Activated CD8-positive, alpha-beta memory T cell treated with anti-CD3 and anti-CD28 coated beads, Interleukin-2, amount 10 ng/mL, durations not matched to agents 7 days and 5 days (primary cell): Measurements from ENCODE around the gene DPH5. TPM values are rescaled to one million over a fixed set of nuclear protein-coding genes. Genes with fewer than 3 reads are reported as not detected.
"Not testable (repeated sequence)": the region's sequence is repeated elsewhere in the genome, so short reads cannot be mapped to it uniquely, and the experiment has no call there.

Experiments
- ATAC-seq: fragments of 150-1000 bp; cut with Tn5 transposase; one replicate; pipeline ENCODE4 v1.10.0; 2021; ENCODE audit warnings: moderate library complexity
- CTCF ChIA-PET: fragments of 350-600 bp; sonication (Branson Sonifier 250); formaldehyde crosslinking; loops from one replicate; lab custom pipeline; 2021; ENCODE audit warnings: antibody characterized with exemption; lab: Charles Lee
- DNase-seq: peaks from one replicate; pipeline ENCODE4 v3.0.0-alpha.2; 2020
- H3K27ac Mint-ChIP-seq: one replicate; pipeline ENCODE4 v1.8.0; 2021; ENCODE audit warnings: mild to moderate bottlenecking, mixed read lengths
- H3K27me3 Mint-ChIP-seq: one replicate; pipeline ENCODE4 v1.8.0; 2021; ENCODE audit warnings: mixed read lengths
- H3K36me3 Mint-ChIP-seq: one replicate; pipeline ENCODE4 v1.8.0; 2021; ENCODE audit warnings: mild to moderate bottlenecking, mixed read lengths
- H3K4me1 Mint-ChIP-seq: one replicate; pipeline ENCODE4 v1.8.0; 2021; ENCODE audit warnings: mixed read lengths
- H3K4me3 Mint-ChIP-seq: one replicate; pipeline ENCODE4 v1.8.0; 2021; ENCODE audit warnings: mild to moderate bottlenecking, moderate library complexity, mixed read lengths
- H3K9me3 Mint-ChIP-seq: one replicate; pipeline ENCODE4 v1.8.0; 2022; ENCODE audit warnings: low read depth, mixed read lengths
- total RNA-seq, 2 experiments: library from RNA; stranded (reverse); gene quantifications; one replicate each; pipeline ENCODE4 v1.2.3, GENCODE V29; 2021

The DPH5 gene
- total RNA-seq, 2 experiments from 2014 or later = 28.2 to 36.4 TPM

- no peak overlapping the region for H3K4me3 Mint-ChIP-seq
- H3K27ac Mint-ChIP-seq = no peak overlapping the region
- ATAC-seq (no peak), DNase-seq (no peak)
- peaks cover 2% of the 10 kb centered on the region for H3K4me1 Mint-ChIP-seq
- no peaks in the 10 kb centered on the region for H3K27me3 Mint-ChIP-seq
- peaks cover 55% of the 10 kb centered on the region for H3K36me3 Mint-ChIP-seq
- H3K9me3 Mint-ChIP-seq = no peaks in the 10 kb centered on the region
- CTCF ChIA-PET = interaction anchor here (0.9 to 1.8 kb wide), 2 partner anchors 15 to 263 kb away, joined by 3 to 7 read pairs; no protein-coding TSS in a partner anchor
Observed at GRCh38 chr1:100959502-100960060, 66.0 kb downstream of the DPH5 start.

- no peak overlapping the region for H3K27ac Mint-ChIP-seq
- H3K9me3 Mint-ChIP-seq = peaks cover 6% of the 10 kb centered on the region
- ATAC-seq (no peak), DNase-seq (no peak)
- peaks cover 17% of the 10 kb centered on the region for H3K4me1 Mint-ChIP-seq
- CTCF ChIA-PET = interaction anchor here (1.0 kb wide), 1 partner anchor 30 kb away, joined by 3 read pairs; no protein-coding TSS in a partner anchor
- no peaks in the 10 kb centered on the region for H3K27me3 Mint-ChIP-seq
- no peak overlapping the region for H3K4me3 Mint-ChIP-seq
- H3K36me3 Mint-ChIP-seq = peaks cover 64% of the 10 kb centered on the region
Observed at GRCh38 chr1:100955322-100955721, 70.3 kb downstream of the DPH5 start.

- peaks cover 58% of the 10 kb centered on the region for H3K36me3 Mint-ChIP-seq
- CTCF ChIA-PET = interaction anchor here (1.1 kb wide), 2 partner anchors 11 to 12 kb away, joined by 3 to 4 read pairs; no protein-coding TSS in a partner anchor
- H3K4me3 Mint-ChIP-seq = no peak overlapping the region
- ATAC-seq (no peak), DNase-seq (no peak)
- peaks cover 28% of the 10 kb centered on the region for H3K4me1 Mint-ChIP-seq
- peaks cover 6% of the 10 kb centered on the region for H3K9me3 Mint-ChIP-seq
- no peaks in the 10 kb centered on the region for H3K27me3 Mint-ChIP-seq
- H3K27ac Mint-ChIP-seq = no peak overlapping the region
Observed at GRCh38 chr1:100953960-100954730, 71.4 kb downstream of the DPH5 start.

DNA sequence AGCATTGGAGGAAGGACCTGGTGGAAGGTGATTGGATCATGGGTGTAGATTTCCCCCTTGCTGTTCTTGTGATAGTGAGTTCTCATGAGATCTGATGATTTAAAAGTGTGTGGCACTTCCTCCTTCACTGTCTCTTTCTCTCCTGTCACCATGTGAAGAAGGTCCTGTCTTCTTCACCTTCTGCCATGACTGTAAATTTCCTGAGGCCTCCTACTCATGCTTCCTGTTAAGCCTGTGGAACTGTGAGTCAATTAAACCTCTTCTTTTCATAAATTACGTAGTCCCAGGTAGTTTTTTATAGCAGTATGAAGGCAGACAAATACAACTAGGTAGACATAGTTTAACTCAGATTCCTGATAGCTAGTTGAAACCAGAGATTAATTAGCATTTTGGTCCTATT is 72.6 kb downstream of the DPH5 start:
- not testable (repeated sequence) for DNase-seq, H3K27ac Mint-ChIP-seq, H3K27me3 Mint-ChIP-seq, H3K4me3 Mint-ChIP-seq, ATAC-seq
- CTCF ChIA-PET = interaction anchor here (1.1 kb wide), 1 partner anchor 12 kb away, joined by 4 read pairs; no protein-coding TSS in a partner anchor
- H3K9me3 Mint-ChIP-seq = peaks cover 12% of the 10 kb centered on the region
- H3K4me1 Mint-ChIP-seq = peaks cover 40% of the 10 kb centered on the region
- H3K36me3 Mint-ChIP-seq = peaks cover 62% of the 10 kb centered on the region

GRCh38 chr1:100952104-100952745 is 73.4 kb downstream of the DPH5 start:
- CTCF ChIA-PET = no interaction called here
- Mint-ChIP-seq H3K27me3 (no peaks in the 10 kb centered on the region), H3K36me3 (peaks cover 64% of the 10 kb centered on the region), H3K27ac (no peak overlapping the region), H3K4me3 (no peak overlapping the region), H3K9me3 (peaks cover 16% of the 10 kb centered on the region), H3K4me1 (peaks cover 46% of the 10 kb centered on the region)
- no peak for DNase-seq
- no peak for ATAC-seq

DNA sequence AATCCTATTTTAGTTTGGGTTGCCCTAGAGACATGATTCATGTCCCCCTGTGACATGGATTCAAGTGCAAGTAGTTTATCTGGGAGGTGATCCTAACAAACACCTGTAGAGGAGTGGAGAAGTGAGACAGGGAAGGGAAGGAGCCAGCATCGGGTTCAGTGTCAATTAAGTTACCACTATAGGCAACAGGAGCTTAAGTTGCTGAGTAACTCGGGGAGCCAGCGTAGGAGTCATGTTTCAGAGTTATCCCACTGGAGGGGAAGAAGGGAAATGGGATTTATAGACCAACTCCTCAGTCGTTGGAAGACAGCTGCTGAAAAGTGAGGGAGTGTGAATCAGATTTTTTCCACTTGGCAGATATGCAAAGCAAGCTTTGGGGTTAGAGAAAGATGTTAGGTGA is 74.8 kb downstream of the DPH5 start:
- H3K9me3 Mint-ChIP-seq = peaks cover 25% of the 10 kb centered on the region
- DNase-seq (no peak), ATAC-seq (no peak)
- no peak overlapping the region for H3K4me3 Mint-ChIP-seq
- peak overlapping the region; percentile 13 for H3K27ac Mint-ChIP-seq
- H3K27me3 Mint-ChIP-seq = no peaks in the 10 kb centered on the region
- CTCF ChIA-PET = interaction anchor here (0.7 to 2.0 kb wide), 6 partner anchors 11 to 407 kb away, joined by 3 to 7 read pairs (median 4); no protein-coding TSS in a partner anchor
- peaks cover 72% of the 10 kb centered on the region for H3K36me3 Mint-ChIP-seq
- H3K4me1 Mint-ChIP-seq = peaks cover 49% of the 10 kb centered on the region

GRCh38 chr1:100950337-100950736 is 75.2 kb downstream of the DPH5 start:
- DNase-seq = no peak
- H3K27ac Mint-ChIP-seq = peak overlapping the region; percentile 13
- peaks cover 77% of the 10 kb centered on the region for H3K36me3 Mint-ChIP-seq
- CTCF ChIA-PET = interaction anchor here (1.0 to 2.0 kb wide), 5 partner anchors 10 to 407 kb away, joined by 3 to 7 read pairs (median 4); no protein-coding TSS in a partner anchor
- H3K27me3 Mint-ChIP-seq = no peaks in the 10 kb centered on the region
- H3K4me1 Mint-ChIP-seq = peaks cover 49% of the 10 kb centered on the region
- H3K4me3 Mint-ChIP-seq = no peak overlapping the region
- ATAC-seq = no peak
- H3K9me3 Mint-ChIP-seq = peaks cover 27% of the 10 kb centered on the region

DNA sequence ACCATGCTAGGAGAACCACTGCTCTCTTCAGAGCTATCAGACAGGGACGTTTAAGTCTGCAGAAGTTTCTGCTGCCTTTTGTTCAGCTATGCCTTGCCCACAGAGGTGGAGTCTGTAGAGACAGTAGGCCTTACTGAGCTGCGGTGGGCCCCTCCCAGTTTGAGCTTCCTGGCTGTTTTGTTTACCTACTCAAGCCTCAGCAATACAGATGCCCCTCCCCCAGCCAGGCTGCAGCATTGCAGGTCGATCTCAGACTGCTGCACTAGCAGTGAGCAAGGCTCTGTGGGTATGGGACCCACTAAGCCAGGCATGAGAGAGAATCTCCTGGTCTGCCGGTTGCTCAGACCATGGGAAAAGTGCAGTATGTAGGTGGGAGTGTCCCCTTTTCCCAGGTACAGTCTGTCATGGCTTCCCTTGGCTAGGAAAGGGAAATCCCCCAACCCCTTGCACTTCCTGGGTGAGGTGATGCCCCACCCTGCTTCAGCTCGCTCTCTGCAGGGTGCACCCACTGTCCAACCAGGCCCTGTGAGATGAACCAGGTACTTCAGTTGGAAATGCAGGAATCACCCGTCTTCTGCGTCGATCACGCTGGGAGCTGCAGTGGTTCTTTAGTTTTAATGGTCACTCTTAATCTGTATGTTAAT is 75.9 kb downstream of the DPH5 start:
- H3K36me3 Mint-ChIP-seq = peaks cover 82% of the 10 kb centered on the region
- peaks cover 27% of the 10 kb centered on the region for H3K9me3 Mint-ChIP-seq
- H3K4me1 Mint-ChIP-seq = peaks cover 49% of the 10 kb centered on the region
- peak overlapping the region; percentile 89 for H3K27ac Mint-ChIP-seq
- peak; percentile 96 for DNase-seq
- not testable (repeated sequence) for H3K27me3 Mint-ChIP-seq
- CTCF ChIA-PET = interaction anchor here (0.9 to 2.0 kb wide), 11 partner anchors 9 to 408 kb away, joined by 3 to 8 read pairs (median 3); no protein-coding TSS in a partner anchor
- peak; percentile 97 for ATAC-seq
- peak overlapping the region; percentile 58 for H3K4me3 Mint-ChIP-seq

DNA sequence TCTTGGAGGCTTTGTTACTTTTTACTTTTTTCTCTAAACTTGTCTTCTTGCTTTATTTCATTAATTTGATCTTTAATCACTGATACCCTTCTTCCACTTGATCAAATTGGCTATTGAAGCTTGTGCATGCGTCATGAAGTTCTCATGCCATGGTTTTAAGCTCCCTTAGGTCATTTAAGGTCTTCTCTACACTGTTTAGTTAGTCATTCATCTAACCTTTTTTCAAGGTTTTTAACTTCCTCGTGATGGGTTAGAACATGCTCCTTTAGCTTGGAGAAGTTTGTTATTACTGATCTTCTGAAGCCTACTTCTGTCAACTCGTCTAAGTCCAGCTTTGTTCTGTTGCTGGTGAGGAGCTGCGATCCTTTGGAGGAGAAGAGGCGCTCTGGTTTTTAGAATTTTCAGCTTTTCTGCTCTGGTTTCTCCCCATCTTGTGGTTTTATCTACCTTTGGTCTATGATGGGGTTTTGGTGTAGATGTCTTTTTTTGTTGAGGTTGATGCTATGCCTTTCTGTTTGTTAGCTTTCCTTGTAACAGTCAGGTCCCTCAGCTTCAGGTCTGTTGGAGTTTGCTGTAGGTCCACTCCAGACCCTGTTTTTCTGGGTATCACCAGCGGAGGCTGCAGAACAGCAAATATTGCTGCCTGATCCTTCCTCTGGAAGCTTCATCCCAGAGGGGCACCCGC is 76.7 kb downstream of the DPH5 start:
- Mint-ChIP-seq H3K4me1 (peaks cover 49% of the 10 kb centered on the region), H3K4me3 (peak overlapping the region; percentile 58), H3K27ac (peak overlapping the region; percentile 89), H3K36me3 (peaks cover 81% of the 10 kb centered on the region), H3K9me3 (peaks cover 28% of the 10 kb centered on the region)
- H3K27me3 Mint-ChIP-seq, DNase-seq: not testable (repeated sequence)
- CTCF ChIA-PET = interaction anchor here (0.7 to 2.0 kb wide), 11 partner anchors 11 to 342 kb away, joined by 3 to 8 read pairs (median 3); no protein-coding TSS in a partner anchor
- ATAC-seq = peak; percentile 14

GRCh38 chr1:100947816-100948215 is 77.8 kb downstream of the DPH5 start:
- H3K27ac Mint-ChIP-seq, H3K27me3 Mint-ChIP-seq, H3K4me3 Mint-ChIP-seq, ATAC-seq, DNase-seq: not testable (repeated sequence)
- CTCF ChIA-PET = interaction anchor here (1.1 kb wide), 1 partner anchor 16 kb away, joined by 3 read pairs; no protein-coding TSS in a partner anchor
- peaks cover 26% of the 10 kb centered on the region for H3K9me3 Mint-ChIP-seq
- H3K36me3 Mint-ChIP-seq = peaks cover 82% of the 10 kb centered on the region
- peaks cover 46% of the 10 kb centered on the region for H3K4me1 Mint-ChIP-seq

GRCh38 chr1:100946064-100946463 is 79.5 kb downstream of the DPH5 start:
- CTCF ChIA-PET, DNase-seq, H3K27ac Mint-ChIP-seq, ATAC-seq, H3K27me3 Mint-ChIP-seq, H3K4me3 Mint-ChIP-seq: not testable (repeated sequence)
- Mint-ChIP-seq H3K9me3 (peaks cover 24% of the 10 kb centered on the region), H3K4me1 (peaks cover 55% of the 10 kb centered on the region), H3K36me3 (peaks cover 82% of the 10 kb centered on the region)

GRCh38 chr1:100943533-100943932 is 82.1 kb downstream of the DPH5 start:
- CTCF ChIA-PET = interaction anchor here (0.6 to 1.0 kb wide), 2 partner anchors 295 to 356 kb away, joined by 3 to 4 read pairs; no protein-coding TSS in a partner anchor
- Mint-ChIP-seq H3K27me3 (peaks cover 3% of the 10 kb centered on the region), H3K36me3 (peaks cover 84% of the 10 kb centered on the region), H3K9me3 (peaks cover 22% of the 10 kb centered on the region), H3K4me1 (peaks cover 40% of the 10 kb centered on the region), H3K4me3 (no peak overlapping the region), H3K27ac (no peak overlapping the region)
- no peak for ATAC-seq
- DNase-seq = no peak
